Heart left ventricle (tissue), 16 donors: ENCODE results near the gene FKBP11. TPM values are rescaled to one million over a fixed set of nuclear protein-coding genes. Genes with fewer than 3 reads are reported as not detected.

Experiments used
- ATAC-seq, 4 donors: fragments of 200-7000 bp; cut with Tn5 transposase; one replicate each; pipeline ENCODE4 v1.9.1; 2020 to 2022; ENCODE audit warnings: moderate library complexity in 4 of 4, mild to moderate bottlenecking in 3 of 4, moderate number of reproducible peaks in 1 of 4
- DNase-seq, 5 donors: peaks; one replicate each; pipeline ENCODE4 v3.0.0-alpha.2; 2020
- H3K27ac ChIP-seq, 12 donors: fragments of 200-600 bp; sonication (generic) in 4 of 12; one replicate each; pipeline versions ENCODE4 v1.5.0 to v1.8.0; 2016 to 2022; ENCODE audit warnings: mild to moderate bottlenecking in 2 of 12
- H3K27me3 ChIP-seq, 9 donors: fragments of 200-600 bp; sonication (generic) in 2 of 9; one replicate each; pipeline versions ENCODE4 v1.5.1 to v1.8.0; 2016 to 2022; ENCODE audit warnings: mild to moderate bottlenecking in 3 of 9
- H3K36me3 ChIP-seq, 9 donors: fragments of 200-600 bp; sonication (generic) in 2 of 9; one replicate each; pipeline versions ENCODE4 v1.5.0 to v1.8.0; 2018 to 2022; ENCODE audit warnings: mild to moderate bottlenecking in 2 of 9
- H3K4me1 ChIP-seq, 12 donors: fragments of 200-600 bp; sonication (generic) in 4 of 12; one replicate each; pipeline versions ENCODE4 v1.5.0 to v1.8.0; 2016 to 2022; ENCODE audit warnings: mild to moderate bottlenecking in 3 of 12
- H3K4me3 ChIP-seq, 12 donors: fragments of 200-600 bp; sonication (generic) in 4 of 12; one replicate each; pipeline versions ENCODE4 v1.5.0 to v1.8.0; 2017 to 2022; ENCODE audit warnings: mild to moderate bottlenecking in 9 of 12, moderate library complexity in 4 of 12
- H3K9me3 ChIP-seq, 12 donors: fragments of 200-600 bp; sonication (generic) in 4 of 12; one replicate each; pipeline versions ENCODE4 v1.5.0 to v1.8.0; 2016 to 2022; ENCODE audit warnings: mild to moderate bottlenecking in 1 of 12
- POLR2A ChIP-seq, 2 donors: fragments of 450-650 bp; IDR thresholded peaks; one replicate each; pipeline ENCODE4 v1.6.1; 2017; ENCODE audit warnings: antibody characterized with exemption in 2 of 2, mild to moderate bottlenecking in 2 of 2, moderate library complexity in 2 of 2
- WGBS, 4 donors: extraction: QIAGEN DNeasy Blood & Tissue Kit in 2 of 4; methylation state at CpG; one replicate each; pipeline versions ENCODE4 v1.1.5 to v1.1.7; 2013 to 2018; 5-methylcytosine and 5-hydroxymethylcytosine counted together
- intact Hi-C, 10 donors: fragments of 100-400 bp; cut with DNase I; formaldehyde crosslinking; loops; one replicate each; pipeline versions ENCODE4 v1.11.1 to v1.14.2; 2022
- polyA plus RNA-seq, 2 donors: library from polyadenylated mRNA; stranded (reverse); fragments of 200-250 nt; gene quantifications; one replicate each; pipeline ENCODE4 v1.2.3, GENCODE V29; 2013
- total RNA-seq, 9 donors: library from RNA; depleted of rRNA in 2 of 9; stranded (reverse); fragments of >200 nt in 2 of 9; fragmentation: NEBNext Ultra II Directional in 3 of 9; extraction: Animal tissue kit (Norgen Biotek cat#: 25700) in 3 of 9; gene quantifications; one replicate each; pipeline versions ENCODE4 v1.1.0 to v1.2.4, GENCODE V29; 2016 to 2023
- TF ChIP-seq, protein P1 (sequence below), 12 donors: fragments of 200-600 bp; sonication (generic) in 4 of 12; IDR thresholded peaks; one replicate each; pipeline versions ENCODE4 v1.5.0 to v1.8.0; 2018 to 2022; ENCODE audit warnings: antibody characterized with exemption in 12 of 12, mild to moderate bottlenecking in 5 of 12
- donor health status: ischemic (EF 13 %, LVEDD 7.1; RV severe dilation, severe dysfunction).
- donor health status: healthy with polysubstance abuse.
- donor health status: DM: no; HTN: yes; CAD: no.
- donor health status: DM: no; HTN: no; CAD: no.
- donor health status: ischemic (EF 25% LVEDD 6.9; RV normal size, moderate dysfunction).
- donor health status: ischemic (EF 25% LVEDD 5.7; RV mildly dilated, moderate dysfunction).
- donor health status: healthy.
- donor health status: DM: yes; HTN: yes; CAD: no.
- donor health status: ischemic (EF 35%, LVEDD 5.7; RV mildly dilated, moderate dysfunction).
- donor health status: nonischemic (EF 11% LVEDD 7.7; RV severe dilation, severe dysfunction).
- donor health status: DM: yes; HTN: yes; CAD: no.
- donor health status: PGD.
- donor health status: ischemic (EF 29% LVEDD 5.4; RV normal size, mild dysfunction).
- donor health status: nonischemic (EF 23%, LVEDD 6.1; RV moderate dilation, normal function).

The FKBP11 gene
- total and polyA plus RNA-seq, 11 donors, result 1.6 to 28.1 (median 5.5) TPM

DNA sequence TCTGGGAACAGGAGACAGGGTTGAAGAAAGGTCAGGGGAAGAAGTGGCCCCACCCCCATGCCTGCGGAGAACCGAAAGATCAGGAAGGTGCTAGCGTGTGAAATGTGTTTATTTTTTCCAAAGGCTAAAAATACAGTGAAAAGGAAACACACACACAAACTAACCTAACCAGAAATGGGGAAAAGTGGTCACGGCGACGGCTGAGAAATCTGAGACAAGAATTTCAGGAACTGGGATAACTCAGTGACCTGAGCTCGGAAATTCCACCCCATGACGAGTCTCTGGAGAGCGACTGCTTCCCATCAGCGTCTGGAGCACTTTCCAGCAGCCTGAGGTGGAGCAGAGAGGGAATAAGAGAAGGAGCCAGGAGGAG lies 43.0 kb downstream of the FKBP11 start:
- no peaks in the 10 kb centered on the region for H3K9me3 ChIP-seq
- TF ChIP-seq POLR2A (IDR thresholded peaks at IDR 0.05), result no peak
- TF ChIP-seq, protein P1, sequence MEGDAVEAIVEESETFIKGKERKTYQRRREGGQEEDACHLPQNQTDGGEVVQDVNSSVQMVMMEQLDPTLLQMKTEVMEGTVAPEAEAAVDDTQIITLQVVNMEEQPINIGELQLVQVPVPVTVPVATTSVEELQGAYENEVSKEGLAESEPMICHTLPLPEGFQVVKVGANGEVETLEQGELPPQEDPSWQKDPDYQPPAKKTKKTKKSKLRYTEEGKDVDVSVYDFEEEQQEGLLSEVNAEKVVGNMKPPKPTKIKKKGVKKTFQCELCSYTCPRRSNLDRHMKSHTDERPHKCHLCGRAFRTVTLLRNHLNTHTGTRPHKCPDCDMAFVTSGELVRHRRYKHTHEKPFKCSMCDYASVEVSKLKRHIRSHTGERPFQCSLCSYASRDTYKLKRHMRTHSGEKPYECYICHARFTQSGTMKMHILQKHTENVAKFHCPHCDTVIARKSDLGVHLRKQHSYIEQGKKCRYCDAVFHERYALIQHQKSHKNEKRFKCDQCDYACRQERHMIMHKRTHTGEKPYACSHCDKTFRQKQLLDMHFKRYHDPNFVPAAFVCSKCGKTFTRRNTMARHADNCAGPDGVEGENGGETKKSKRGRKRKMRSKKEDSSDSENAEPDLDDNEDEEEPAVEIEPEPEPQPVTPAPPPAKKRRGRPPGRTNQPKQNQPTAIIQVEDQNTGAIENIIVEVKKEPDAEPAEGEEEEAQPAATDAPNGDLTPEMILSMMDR (IDR thresholded peaks at IDR 0.05), result no peak
- WGBS, 4 donors, result 6 to 17% (median 12%) methylated on average over 10 of the region's 10 CpGs
- intact Hi-C loops, result no loop called here
- H3K4me3 ChIP-seq, result peak overlapping the region in 10 of 12 donors; percentile 7 to 37 (median 20)
- H3K27me3 ChIP-seq, result peaks cover 0 to 19% (median 0%) of the 10 kb centered on the region in 9 donors
- peak in 3 of 4 donors; percentile 47 to 72 (median 61) for ATAC-seq
- peak in 2 of 5 donors; percentile 33 to 45 for DNase-seq
- H3K4me1 ChIP-seq, result peaks cover 0 to 21% (median 13%) of the 10 kb centered on the region in 12 donors
- peak overlapping the region in 7 of 12 donors; percentile 8 to 60 (median 55) for H3K27ac ChIP-seq
- H3K36me3 ChIP-seq, result no peaks in the 10 kb centered on the region

DNA sequence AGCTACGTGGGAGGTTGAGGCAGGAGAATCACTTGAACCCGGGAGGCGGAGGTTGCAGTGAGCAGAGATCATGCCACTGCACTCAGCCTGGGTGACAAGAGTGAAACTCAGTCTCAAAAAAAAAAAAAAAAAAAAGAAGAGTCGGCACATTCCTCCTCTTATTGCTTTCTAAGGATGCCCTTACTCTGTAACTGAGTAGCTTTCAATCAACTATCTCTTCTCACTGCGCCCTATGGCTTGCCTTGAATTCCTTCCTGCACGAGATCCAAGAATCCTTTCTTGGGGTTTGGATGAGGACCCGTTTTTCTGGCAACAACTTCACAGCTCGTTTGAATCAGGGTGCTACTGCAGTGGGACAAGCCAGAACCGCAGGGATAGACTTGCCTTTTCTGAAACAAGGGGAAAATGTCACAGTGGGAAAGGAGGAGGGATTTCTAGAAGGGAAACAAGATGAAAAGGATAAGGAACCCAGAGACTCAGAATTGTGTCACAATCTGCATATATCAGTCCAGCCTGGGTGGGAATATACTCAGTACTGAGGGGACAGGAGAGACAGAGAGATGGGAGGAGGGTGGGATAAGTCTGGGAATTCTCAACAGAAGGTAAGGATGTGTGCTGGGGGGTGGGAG lies 43.5 kb downstream of the FKBP11 start:
- 34 to 41% (median 37%) methylated on average over 9 of the region's 9 CpGs for WGBS, 4 donors
- DNase-seq (no peak), ATAC-seq (no peak)
- Histone ChIP-seq H3K4me3 (peak overlapping the region in 10 of 12 donors; percentile 7 to 37 (median 20)), H3K9me3 (no peaks in the 10 kb centered on the region), H3K27me3 (peaks cover 0 to 19% (median 0%) of the 10 kb centered on the region in 9 donors), H3K27ac (peak overlapping the region in 6 of 12 donors; percentile 8 to 60 (median 54)), H3K36me3 (no peaks in the 10 kb centered on the region), H3K4me1 (peaks cover 0 to 21% (median 13%) of the 10 kb centered on the region in 12 donors)
- TF ChIP-seq, protein P1 (IDR thresholded peaks at IDR 0.05), result no peak
- no peak for TF ChIP-seq POLR2A (IDR thresholded peaks at IDR 0.05)
- intact Hi-C loops, result no loop called here

DNA sequence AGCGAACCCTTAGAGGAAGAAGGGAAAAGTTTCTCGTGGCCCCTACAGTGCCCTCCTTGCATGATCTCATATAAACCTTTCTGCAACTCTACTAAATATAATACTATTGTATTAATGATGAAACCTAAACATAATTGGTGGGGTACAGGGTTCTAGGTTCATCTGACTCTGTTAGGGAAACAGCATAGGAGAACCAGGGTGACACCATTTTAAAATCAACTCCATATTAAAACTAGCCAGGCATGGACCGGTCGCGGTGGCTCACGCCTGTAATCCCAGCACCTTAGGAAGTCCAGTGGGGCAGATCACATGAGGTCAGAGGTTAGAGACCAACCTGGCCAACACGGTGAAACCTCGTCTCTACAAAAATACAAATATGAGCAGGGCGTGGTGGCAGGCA lies 44.6 kb downstream of the FKBP11 start:
- H3K9me3 ChIP-seq, result no peaks in the 10 kb centered on the region
- H3K27ac ChIP-seq, result no peak overlapping the region
- intact Hi-C loops, result no loop called here
- no peak for ATAC-seq
- H3K27me3 ChIP-seq, result peaks cover 0 to 19% (median 0%) of the 10 kb centered on the region in 9 donors
- no peak for DNase-seq
- H3K36me3 ChIP-seq, result no peaks in the 10 kb centered on the region
- peaks cover 0 to 21% (median 13%) of the 10 kb centered on the region in 12 donors for H3K4me1 ChIP-seq
- no peak overlapping the region for H3K4me3 ChIP-seq
- 80 to 85% (median 81%) methylated on average over 9 of the region's 9 CpGs for WGBS, 4 donors
- TF ChIP-seq POLR2A (IDR thresholded peaks at IDR 0.05), result no peak
- TF ChIP-seq, protein P1 (IDR thresholded peaks at IDR 0.05), result no peak

DNA sequence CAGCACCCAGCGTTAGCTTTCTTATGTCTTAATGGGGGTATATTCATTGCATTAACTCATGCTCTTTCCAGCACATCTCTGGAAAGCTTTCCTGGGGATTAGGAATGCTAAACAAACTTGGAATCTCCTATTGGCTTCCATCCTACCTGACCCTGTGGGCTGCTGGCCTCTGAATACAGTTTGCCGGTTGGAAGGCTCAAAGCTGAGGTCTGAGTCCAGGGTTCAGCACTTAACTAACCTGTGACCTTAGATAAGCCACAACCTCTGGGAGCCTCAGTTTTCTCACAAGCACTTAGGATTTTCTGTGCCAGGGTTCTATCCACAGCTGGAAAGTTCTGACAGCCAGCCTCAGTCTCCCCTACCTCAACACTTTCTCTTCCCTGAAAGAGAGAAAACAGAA lies 46.7 kb downstream of the FKBP11 start:
- TF ChIP-seq, protein P1 (IDR thresholded peaks at IDR 0.05), result no peak
- TF ChIP-seq POLR2A (IDR thresholded peaks at IDR 0.05), result no peak
- WGBS, 4 donors, result 84 to 97% (median 93%) methylated on average over 2 of the region's 2 CpGs

More for the DNA sequence above, 46.7 kb downstream of the FKBP11 start:
- Histone ChIP-seq H3K4me3 (no peak overlapping the region), H3K27me3 (peaks cover 0 to 19% (median 0%) of the 10 kb centered on the region in 9 donors), H3K4me1 (peaks cover 0 to 21% (median 13%) of the 10 kb centered on the region in 12 donors), H3K27ac (no peak overlapping the region), H3K9me3 (no peaks in the 10 kb centered on the region), H3K36me3 (no peaks in the 10 kb centered on the region)
- no peak for ATAC-seq
- intact Hi-C loops, result no loop called here
- no peak for DNase-seq
